HepG2 (cell line): Measurements from ENCODE around the gene AHCYL2. TPM values are rescaled to one million over a fixed set of nuclear protein-coding genes. Genes with fewer than 3 reads are reported as not detected.
"Not testable (repeated sequence)": the region's sequence is repeated elsewhere in the genome, so short reads cannot be mapped to it uniquely, and the experiment has no call there.

Experiments
- ATAC-seq: fragments of 200-7000 bp; cut with Tn5 transposase; 3 replicates; pipeline ENCODE4 v1.9.1; 2020; ENCODE audit warnings: mild to moderate bottlenecking, moderate library complexity
- BruUV-seq: library from RNA; stranded (reverse); fragments of 400-500 nt; replicated peaks from 2 replicates; lab custom pipeline; 2021; lab: Mats Ljungman, UMichigan
- CTCF ChIA-PET: fragments of 300-600 bp; formaldehyde crosslinking; extraction: SDS; loops from one replicate; lab custom pipeline; 2021; ENCODE audit warnings: low total read pairs, inconsistent platforms, low intra/inter-chr PET ratio; lab: Yijun Ruan, JAX
- POLR2A ChIA-PET: fragments of 350-600 bp; sonication (Branson Sonifier 250); formaldehyde crosslinking; loops from one replicate; lab custom pipeline; 2020; ENCODE audit warnings: antibody characterized with exemption, inconsistent platforms; lab: Yijun Ruan, JAX
- DNase-seq: peaks from one replicate; pipeline ENCODE4 v3.0.0-alpha.2; 2015; ENCODE audit warnings: low spot score
- FAIRE-seq: peaks from 3 replicates; lab custom pipeline; 2011; peaks lifted over from hg19 to GRCh38; lab: Jason Lieb, UNC
- H2AFZ ChIP-seq: one replicate; pipeline ENCODE4 v1.6.1; 2011; ENCODE audit warnings: low read length, inconsistent platforms
- H3K27ac ChIP-seq: fragments of 300-600 bp; 3 replicates; pipeline ENCODE4 v1.8.0; 2011; ENCODE audit warnings: mixed run types, mild to moderate bottlenecking, mixed read lengths, low read length, inconsistent platforms; ENCODE audit not compliant: insufficient read depth; ENCODE audit errors: extremely low read length
- H3K27me3 ChIP-seq, 2 experiments: fragments of 200-600 bp in 1 of 2; 2 replicates in 1 of 2; 3 replicates in 1 of 2; pipeline versions ENCODE4 v1.6.0 to v1.8.0; 2011; ENCODE audit warnings: low read length in 2 of 2, mild to moderate bottlenecking in 2 of 2, moderate library complexity in 2 of 2, inconsistent platforms in 1 of 2; ENCODE audit not compliant: insufficient read depth in 2 of 2, control insufficient read depth in 1 of 2
- H3K36me3 ChIP-seq, 2 experiments: fragments of 200-600 bp in 1 of 2; replicated peaks in 1 of 2; 2 replicates in 1 of 2; 3 replicates in 1 of 2; pipeline versions ENCODE4 v1.5.1 to v1.8.0; 2011; ENCODE audit warnings: low read length in 2 of 2, inconsistent platforms in 1 of 2; ENCODE audit not compliant: insufficient read depth in 2 of 2, control insufficient read depth in 1 of 2
- H3K4me1 ChIP-seq: 2 replicates; pipeline ENCODE4 v1.5.1; 2012; ENCODE audit warnings: low read length, inconsistent platforms; ENCODE audit not compliant: insufficient read depth
- H3K4me2 ChIP-seq: 2 replicates; pipeline ENCODE4 v1.6.0; 2011; ENCODE audit warnings: low read depth, low read length, inconsistent platforms
- H3K4me3 ChIP-seq, 3 experiments: fragments of 200-600 bp in 1 of 3; sonication (generic), shearing (Covaris generic) in 1 of 3; replicated peaks in 1 of 3; 2 replicates each; pipeline ENCODE4 v1.5.1; 2011 to 2016; ENCODE audit warnings: low read length in 3 of 3, inconsistent platforms in 2 of 3, low read depth in 2 of 3, mild to moderate bottlenecking in 2 of 3, control low read depth in 1 of 3, mixed read lengths in 1 of 3; ENCODE audit not compliant: insufficient read depth in 1 of 3
- H3K79me2 ChIP-seq: one replicate; pipeline ENCODE4 v1.6.1; 2011; ENCODE audit warnings: low read length, inconsistent platforms; ENCODE audit not compliant: insufficient read depth
- H3K9ac ChIP-seq: 2 replicates; pipeline ENCODE4 v1.6.0; 2011; ENCODE audit warnings: mild to moderate bottlenecking, low read depth, low read length, inconsistent platforms; ENCODE audit not compliant: insufficient read depth
- H3K9me3 ChIP-seq: 2 replicates; pipeline ENCODE4 v1.5.1; 2012; ENCODE audit warnings: mild to moderate bottlenecking, low read length
- H4K20me1 ChIP-seq: 2 replicates; pipeline ENCODE4 v1.6.0; 2011; ENCODE audit warnings: inconsistent platforms, mild to moderate bottlenecking, low read length, moderate library complexity; ENCODE audit not compliant: insufficient read depth
- ARID2 ChIP-seq: sonication (generic); formaldehyde crosslinking; IDR thresholded peaks from 2 replicates; pipeline ENCODE4 v1.8.1; 2022; ENCODE audit warnings: mild to moderate bottlenecking, missing genetic modification reagents, borderline replicate concordance
- CENPT ChIP-seq: sonication (generic); formaldehyde crosslinking; IDR thresholded peaks from 2 replicates; pipeline ENCODE4 v1.8.0; 2022; ENCODE audit warnings: low read depth, mild to moderate bottlenecking, moderate library complexity, missing genetic modification reagents
- ETV5 ChIP-seq: IDR thresholded peaks from 2 replicates; pipeline ENCODE4 v1.6.1; 2018; ENCODE audit warnings: missing biosample characterization, missing genetic modification reagents, inconsistent platforms, borderline replicate concordance
- FOXC1 ChIP-seq: sonication (generic); formaldehyde crosslinking; IDR thresholded peaks from 2 replicates; pipeline ENCODE4 v1.8.0; 2022; ENCODE audit warnings: mild to moderate bottlenecking, missing genetic modification reagents, borderline replicate concordance
- HNRNPK ChIP-seq: fragments of 200-400 bp; formaldehyde crosslinking; IDR thresholded peaks from 2 replicates; pipeline ENCODE4 v1.6.1; 2018; ENCODE audit warnings: low read length, low read depth, moderate library complexity, mild to moderate bottlenecking; ENCODE audit not compliant: poor library complexity, severe bottlenecking
- WGBS: methylation state at CpG from one replicate; pipeline ENCODE4 v1.1.6; 2017; ENCODE audit warnings: low lambda C conversion rate; 5-methylcytosine and 5-hydroxymethylcytosine counted together
- in situ Hi-C: cut with HindIII; loops from 2 replicates; pipeline ENCODE4 v1.10.0; 2017; ENCODE audit warnings: low pct_unique_long_range_greater_than_20kb; ENCODE audit not compliant: extremely low pct_ligation_motif_present
- intact Hi-C: fragments of 100-400 bp; cut with micrococcal nuclease; formaldehyde crosslinking; loops from one replicate; pipeline ENCODE4 v1.10.0; 2022; ENCODE audit not compliant: unreplicated experiment
- polyA plus RNA-seq, 8 experiments: library from polyadenylated mRNA; depleted of rRNA in 3 of 8; stranded (reverse) in 7 of 8; unstranded in 1 of 8; fragments of >200 nt; fragmentation: Illumina TruSeq in 4 of 8; extraction: Trizol in 4 of 8; gene quantifications; 2 replicates each; pipeline versions ENCODE4 v1.2.1 to v1.2.3, GENCODE V29; 2011 to 2016; ENCODE audit warnings: low read depth in 4 of 8, missing spikeins in 1 of 8, mixed read lengths in 1 of 8; ENCODE audit not compliant: insufficient read depth in 1 of 8
- total RNA-seq, 5 experiments: library from RNA; depleted of rRNA; stranded (reverse); fragments of >200 nt; fragmentation: Illumina TruSeq; extraction: Trizol; gene quantifications; 2 replicates each; pipeline ENCODE4 v1.2.3, GENCODE V29; 2016; ENCODE audit warnings: low read depth in 1 of 5
- TF ChIP-seq, protein P1 (sequence below): IDR thresholded peaks from 2 replicates; pipeline ENCODE4 v1.6.1; 2016; ENCODE audit warnings: low read depth
- TF ChIP-seq, protein P2 (sequence below): IDR thresholded peaks from 2 replicates; pipeline ENCODE4 v1.6.1; 2016; ENCODE audit warnings: mild to moderate bottlenecking
- TF ChIP-seq, protein P3 (sequence below): sonication (generic); formaldehyde crosslinking; IDR thresholded peaks from 2 replicates; pipeline ENCODE4 v1.4.0; 2020; ENCODE audit warnings: missing genetic modification reagents, borderline replicate concordance

AHCYL2 gene
- total and polyA plus RNA-seq, 2 of the 13 experiments (the other 11 are each of a cell fraction or from before 2014, with no cell fraction given) = 9.5 to 14.7 TPM

DNA sequence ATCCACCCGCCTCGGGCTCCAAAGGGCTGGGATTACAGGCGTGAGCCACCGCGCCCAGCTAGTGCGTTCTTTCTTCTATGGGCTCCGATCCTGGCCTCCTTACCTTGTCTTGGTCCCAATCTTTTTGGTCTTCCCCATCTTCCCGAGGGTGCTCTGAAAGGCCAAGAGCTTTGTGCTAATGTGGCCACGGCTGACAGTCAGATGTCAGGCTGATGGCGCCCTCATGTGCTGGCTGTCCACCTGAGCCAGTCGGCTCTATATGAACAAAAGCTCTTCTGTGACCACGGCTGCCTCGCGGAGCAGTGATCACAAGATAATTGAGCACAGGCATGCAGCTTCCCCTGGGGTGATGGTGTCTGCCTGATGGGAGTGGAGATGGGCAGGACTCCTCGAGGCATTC, 11.0 kb upstream of the AHCYL2 start (continued):
- TF ChIP-seq, protein P1, sequence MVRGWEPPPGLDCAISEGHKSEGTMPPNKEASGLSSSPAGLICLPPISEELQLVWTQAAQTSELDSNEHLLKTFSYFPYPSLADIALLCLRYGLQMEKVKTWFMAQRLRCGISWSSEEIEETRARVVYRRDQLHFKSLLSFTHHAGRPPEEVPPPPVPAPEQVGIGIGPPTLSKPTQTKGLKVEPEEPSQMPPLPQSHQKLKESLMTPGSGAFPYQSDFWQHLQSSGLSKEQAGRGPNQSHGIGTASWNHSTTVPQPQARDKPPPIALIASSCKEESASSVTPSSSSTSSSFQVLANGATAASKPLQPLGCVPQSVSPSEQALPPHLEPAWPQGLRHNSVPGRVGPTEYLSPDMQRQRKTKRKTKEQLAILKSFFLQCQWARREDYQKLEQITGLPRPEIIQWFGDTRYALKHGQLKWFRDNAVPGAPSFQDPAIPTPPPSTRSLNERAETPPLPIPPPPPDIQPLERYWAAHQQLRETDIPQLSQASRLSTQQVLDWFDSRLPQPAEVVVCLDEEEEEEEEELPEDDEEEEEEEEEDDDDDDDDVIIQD (CRISPR knock-in tag) = 0 out of 2 replicates have a peak, but pooled peaks have one; percentile 17
- TF ChIP-seq FOXC1 (CRISPR knock-in tag) = 0 out of 2 replicates have a peak, but pooled peaks have one; percentile 34
- TF ChIP-seq HNRNPK = no peak
- no peak for TF ChIP-seq ETV5 (CRISPR knock-in tag)
- TF ChIP-seq CENPT (CRISPR knock-in tag) = no peak
- no peak for TF ChIP-seq ARID2
- TF ChIP-seq, protein P2, sequence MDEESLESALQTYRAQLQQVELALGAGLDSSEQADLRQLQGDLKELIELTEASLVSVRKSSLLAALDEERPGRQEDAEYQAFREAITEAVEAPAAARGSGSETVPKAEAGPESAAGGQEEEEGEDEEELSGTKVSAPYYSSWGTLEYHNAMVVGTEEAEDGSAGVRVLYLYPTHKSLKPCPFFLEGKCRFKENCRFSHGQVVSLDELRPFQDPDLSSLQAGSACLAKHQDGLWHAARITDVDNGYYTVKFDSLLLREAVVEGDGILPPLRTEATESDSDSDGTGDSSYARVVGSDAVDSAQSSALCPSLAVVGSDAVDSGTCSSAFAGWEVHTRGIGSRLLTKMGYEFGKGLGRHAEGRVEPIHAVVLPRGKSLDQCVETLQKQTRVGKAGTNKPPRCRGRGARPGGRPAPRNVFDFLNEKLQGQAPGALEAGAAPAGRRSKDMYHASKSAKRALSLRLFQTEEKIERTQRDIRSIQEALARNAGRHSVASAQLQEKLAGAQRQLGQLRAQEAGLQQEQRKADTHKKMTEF = peak; percentile 39; the same call in 1 of the 2 replicates
- TF ChIP-seq, protein P3, sequence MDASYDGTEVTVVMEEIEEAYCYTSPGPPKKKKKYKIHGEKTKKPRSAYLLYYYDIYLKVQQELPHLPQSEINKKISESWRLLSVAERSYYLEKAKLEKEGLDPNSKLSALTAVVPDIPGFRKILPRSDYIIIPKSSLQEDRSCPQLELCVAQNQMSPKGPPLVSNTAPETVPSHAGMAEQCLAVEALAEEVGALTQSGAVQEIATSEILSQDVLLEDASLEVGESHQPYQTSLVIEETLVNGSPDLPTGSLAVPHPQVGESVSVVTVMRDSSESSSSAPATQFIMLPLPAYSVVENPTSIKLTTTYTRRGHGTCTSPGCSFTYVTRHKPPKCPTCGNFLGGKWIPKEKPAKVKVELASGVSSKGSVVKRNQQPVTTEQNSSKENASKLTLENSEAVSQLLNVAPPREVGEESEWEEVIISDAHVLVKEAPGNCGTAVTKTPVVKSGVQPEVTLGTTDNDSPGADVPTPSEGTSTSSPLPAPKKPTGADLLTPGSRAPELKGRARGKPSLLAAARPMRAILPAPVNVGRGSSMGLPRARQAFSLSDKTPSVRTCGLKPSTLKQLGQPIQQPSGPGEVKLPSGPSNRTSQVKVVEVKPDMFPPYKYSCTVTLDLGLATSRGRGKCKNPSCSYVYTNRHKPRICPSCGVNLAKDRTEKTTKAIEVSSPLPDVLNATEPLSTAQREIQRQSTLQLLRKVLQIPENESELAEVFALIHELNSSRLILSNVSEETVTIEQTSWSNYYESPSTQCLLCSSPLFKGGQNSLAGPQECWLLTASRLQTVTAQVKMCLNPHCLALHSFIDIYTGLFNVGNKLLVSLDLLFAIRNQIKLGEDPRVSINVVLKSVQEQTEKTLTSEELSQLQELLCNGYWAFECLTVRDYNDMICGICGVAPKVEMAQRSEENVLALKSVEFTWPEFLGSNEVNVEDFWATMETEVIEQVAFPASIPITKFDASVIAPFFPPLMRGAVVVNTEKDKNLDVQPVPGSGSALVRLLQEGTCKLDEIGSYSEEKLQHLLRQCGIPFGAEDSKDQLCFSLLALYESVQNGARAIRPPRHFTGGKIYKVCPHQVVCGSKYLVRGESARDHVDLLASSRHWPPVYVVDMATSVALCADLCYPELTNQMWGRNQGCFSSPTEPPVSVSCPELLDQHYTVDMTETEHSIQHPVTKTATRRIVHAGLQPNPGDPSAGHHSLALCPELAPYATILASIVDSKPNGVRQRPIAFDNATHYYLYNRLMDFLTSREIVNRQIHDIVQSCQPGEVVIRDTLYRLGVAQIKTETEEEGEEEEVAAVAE (CRISPR knock-in tag) = no peak; the same call in 1 of the 2 replicates

DNA sequence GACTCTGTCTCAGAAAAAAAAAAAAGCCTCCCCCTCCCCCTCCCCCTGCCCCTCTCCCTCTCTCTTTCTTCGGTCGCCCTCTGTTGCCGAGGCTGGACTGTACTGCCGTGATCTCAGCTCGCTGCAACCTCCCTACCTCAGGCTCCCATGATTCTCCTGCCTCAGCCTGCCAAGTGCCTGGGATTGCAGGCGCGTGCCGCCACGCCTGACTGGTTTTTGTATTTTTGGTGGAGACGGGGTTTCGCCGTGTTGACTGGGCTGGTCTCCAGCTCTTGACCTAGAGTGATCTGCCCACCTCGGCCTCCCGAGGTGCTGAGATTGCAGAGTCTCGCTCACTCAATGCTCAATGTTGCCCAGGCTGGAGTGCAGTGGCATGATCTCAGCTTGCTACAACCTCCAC, 9.1 kb upstream of the AHCYL2 start:
- H4K20me1 ChIP-seq, H3K79me2 ChIP-seq, H3K27me3 ChIP-seq, H3K9me3 ChIP-seq, CTCF ChIA-PET, DNase-seq, FAIRE-seq, POLR2A ChIA-PET, BruUV-seq, H3K27ac ChIP-seq, H3K4me2 ChIP-seq, H3K4me3 ChIP-seq, ATAC-seq, H3K9ac ChIP-seq, H2AFZ ChIP-seq: not testable (repeated sequence)
- intact Hi-C loops = loop anchor here (2.0 kb wide), 1 partner anchor 125 kb away; no protein-coding TSS in a partner anchor
- Histone ChIP-seq H3K4me1 (peaks cover 27% of the 10 kb centered on the region), H3K36me3 (peaks cover 5 to 11% of the 10 kb centered on the region in 2 experiments; a peak in 4 of 5 replicates)
- 98% methylated on average over 15 of the region's 15 CpGs for WGBS
- in situ Hi-C loops = loop anchor here (5.0 kb wide), 1 partner anchor 82 kb away; no protein-coding TSS in a partner anchor
